Prostate gland (tissue), 2 donors: ENCODE measurements around the gene FAM167B.

Experiments
- POLR2A ChIP-seq: fragments of 450-650 bp; IDR thresholded peaks from one replicate; pipeline ENCODE4 v1.6.1; 2016; ENCODE audit warnings: antibody characterized with exemption, mild to moderate bottlenecking
- TF ChIP-seq, protein P1 (sequence below), 4 experiments: fragments of 200-600 bp in 2 of 4; fragments of 450-650 bp in 2 of 4; sonication (generic) in 2 of 4; IDR thresholded peaks; 1 replicate in 3 of 4; 2 replicates in 1 of 4; pipeline ENCODE4 v1.5.1; 2016 to 2019; ENCODE audit warnings: antibody characterized with exemption in 4 of 4, mild to moderate bottlenecking in 2 of 4, moderate library complexity in 2 of 4

- TF ChIP-seq, protein P1, sequence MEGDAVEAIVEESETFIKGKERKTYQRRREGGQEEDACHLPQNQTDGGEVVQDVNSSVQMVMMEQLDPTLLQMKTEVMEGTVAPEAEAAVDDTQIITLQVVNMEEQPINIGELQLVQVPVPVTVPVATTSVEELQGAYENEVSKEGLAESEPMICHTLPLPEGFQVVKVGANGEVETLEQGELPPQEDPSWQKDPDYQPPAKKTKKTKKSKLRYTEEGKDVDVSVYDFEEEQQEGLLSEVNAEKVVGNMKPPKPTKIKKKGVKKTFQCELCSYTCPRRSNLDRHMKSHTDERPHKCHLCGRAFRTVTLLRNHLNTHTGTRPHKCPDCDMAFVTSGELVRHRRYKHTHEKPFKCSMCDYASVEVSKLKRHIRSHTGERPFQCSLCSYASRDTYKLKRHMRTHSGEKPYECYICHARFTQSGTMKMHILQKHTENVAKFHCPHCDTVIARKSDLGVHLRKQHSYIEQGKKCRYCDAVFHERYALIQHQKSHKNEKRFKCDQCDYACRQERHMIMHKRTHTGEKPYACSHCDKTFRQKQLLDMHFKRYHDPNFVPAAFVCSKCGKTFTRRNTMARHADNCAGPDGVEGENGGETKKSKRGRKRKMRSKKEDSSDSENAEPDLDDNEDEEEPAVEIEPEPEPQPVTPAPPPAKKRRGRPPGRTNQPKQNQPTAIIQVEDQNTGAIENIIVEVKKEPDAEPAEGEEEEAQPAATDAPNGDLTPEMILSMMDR (IDR thresholded peaks at IDR 0.05) = no peak
- TF ChIP-seq POLR2A = no peak
Observed at GRCh38 chr1:32256473-32257226, 9.6 kb downstream of the FAM167B start.
